H9 (cell line): Measurements from ENCODE around the gene TCERG1L. TPM values are rescaled to one million over a fixed set of nuclear protein-coding genes. Genes with fewer than 3 reads are reported as not detected.

Experiments used
- DNase-seq: peaks from one replicate; pipeline ENCODE4 v3.0.0-alpha.2; 2017
- H2AFZ ChIP-seq: one replicate; pipeline ENCODE4 v1.6.1; 2013; ENCODE audit warnings: mild to moderate bottlenecking, low read length, control low read depth, moderate library complexity
- H2AK5ac ChIP-seq: 2 replicates; pipeline ENCODE4 v1.6.1; 2013; ENCODE audit warnings: low read length, control low read depth, mixed read lengths; ENCODE audit not compliant: insufficient read length
- H2BK120ac ChIP-seq: one replicate; pipeline ENCODE4 v1.6.1; 2013; ENCODE audit warnings: low read depth, mild to moderate bottlenecking, low read length, control low read depth, inconsistent platforms; ENCODE audit not compliant: poor library complexity, severe bottlenecking
- H2BK12ac ChIP-seq: 2 replicates; pipeline ENCODE4 v1.6.1; 2013; ENCODE audit warnings: low read length, control low read depth, mixed read lengths, low read depth; ENCODE audit not compliant: insufficient read length
- H2BK15ac ChIP-seq: 2 replicates; pipeline ENCODE4 v1.6.1; 2013; ENCODE audit warnings: low read depth, low read length, control low read depth
- H2BK20ac ChIP-seq: one replicate; pipeline ENCODE4 v1.6.1; 2013; ENCODE audit warnings: low read depth, mild to moderate bottlenecking, low read length, control low read depth, inconsistent platforms; ENCODE audit not compliant: poor library complexity, severe bottlenecking
- H2BK5ac ChIP-seq: 2 replicates; pipeline ENCODE4 v1.6.1; 2013; ENCODE audit warnings: low read length, control low read depth, mixed read lengths; ENCODE audit not compliant: insufficient read length
- H3K14ac ChIP-seq: 2 replicates; pipeline ENCODE4 v1.6.1; 2013; ENCODE audit warnings: low read length, control low read depth; ENCODE audit not compliant: insufficient read depth
- H3K18ac ChIP-seq: 2 replicates; pipeline ENCODE4 v1.6.1; 2013; ENCODE audit warnings: low read depth, mild to moderate bottlenecking, mixed read lengths, low read length, control low read depth; ENCODE audit not compliant: insufficient read length
- H3K23ac ChIP-seq: 2 replicates; pipeline ENCODE4 v1.6.1; 2013; ENCODE audit warnings: low read length, control low read depth, mixed read lengths, low read depth; ENCODE audit not compliant: insufficient read length
- H3K23me2 ChIP-seq: 2 replicates; pipeline ENCODE4 v1.6.1; 2013; ENCODE audit warnings: low read depth, mild to moderate bottlenecking, mixed read lengths, low read length, control low read depth; ENCODE audit not compliant: insufficient read length, poor library complexity, severe bottlenecking
- H3K27ac ChIP-seq: 2 replicates; pipeline ENCODE4 v1.5.1; 2013; ENCODE audit warnings: low read length, control low read depth, mixed read lengths, low read depth; ENCODE audit not compliant: insufficient read length
- H3K27me3 ChIP-seq: 2 replicates; pipeline ENCODE4 v1.6.1; 2013; ENCODE audit warnings: low read length, control low read depth, inconsistent platforms; ENCODE audit not compliant: insufficient read depth
- H3K4ac ChIP-seq: 2 replicates; pipeline ENCODE4 v1.6.1; 2013; ENCODE audit warnings: low read depth, mild to moderate bottlenecking, control low read depth, inconsistent platforms, low read length, moderate library complexity
- H3K4me1 ChIP-seq: 2 replicates; pipeline ENCODE4 v1.6.1; 2013; ENCODE audit warnings: low read length, control low read depth, inconsistent platforms; ENCODE audit not compliant: insufficient read depth
- H3K4me2 ChIP-seq: 2 replicates; pipeline ENCODE4 v1.6.1; 2013; ENCODE audit warnings: low read length, control low read depth, mixed read lengths; ENCODE audit not compliant: insufficient read length, insufficient read depth
- H3K56ac ChIP-seq: 2 replicates; pipeline ENCODE4 v1.6.1; 2013; ENCODE audit warnings: low read depth, mild to moderate bottlenecking, mixed read lengths, low read length, control low read depth; ENCODE audit not compliant: insufficient read length
- H3K79me1 ChIP-seq: 2 replicates; pipeline ENCODE4 v1.6.1; 2013; ENCODE audit warnings: low read depth, mild to moderate bottlenecking, moderate library complexity, low read length, control low read depth, inconsistent platforms; ENCODE audit not compliant: insufficient read depth, poor library complexity, severe bottlenecking
- H3K79me2 ChIP-seq: 2 replicates; pipeline ENCODE4 v1.6.1; 2013; ENCODE audit warnings: low read length, control low read depth, inconsistent platforms; ENCODE audit not compliant: insufficient read depth
- H3K9ac ChIP-seq: 2 replicates; pipeline ENCODE4 v1.6.1; 2013; ENCODE audit warnings: low read length, control low read depth, mixed read lengths; ENCODE audit not compliant: insufficient read length; ENCODE audit errors: extremely low read depth
- H3K9me3 ChIP-seq: one replicate; pipeline ENCODE4 v1.6.1; 2013; ENCODE audit warnings: low read depth, low read length, inconsistent platforms; ENCODE audit not compliant: control insufficient read depth
- H3T11ph ChIP-seq: one replicate; pipeline ENCODE4 v1.6.1; 2013; ENCODE audit warnings: mild to moderate bottlenecking, low read length, control low read depth, inconsistent platforms
- H4K20me1 ChIP-seq: one replicate; pipeline ENCODE4 v1.6.1; 2013; ENCODE audit not compliant: control insufficient read depth, insufficient read length, insufficient read depth
- H4K5ac ChIP-seq: 2 replicates; pipeline ENCODE4 v1.6.1; 2013; ENCODE audit warnings: low read depth, mild to moderate bottlenecking, mixed read lengths, low read length, control low read depth; ENCODE audit not compliant: insufficient read length
- H4K8ac ChIP-seq: replicated peaks from 2 replicates; pipeline ENCODE4 v1.6.1; 2013; ENCODE audit warnings: low read length, control low read depth, mixed read lengths, low read depth; ENCODE audit not compliant: insufficient read length
- H4K91ac ChIP-seq: 2 replicates; pipeline ENCODE4 v1.6.1; 2013; ENCODE audit warnings: low read depth, mild to moderate bottlenecking, moderate library complexity, mixed read lengths, low read length, control low read depth; ENCODE audit not compliant: insufficient read length
- H3K27ac Mint-ChIP-seq, 3 experiments: 2 replicates in 2 of 3; 3 replicates in 1 of 3; pipeline ENCODE4 v1.8.0; 2020 to 2021; ENCODE audit warnings: mixed read lengths in 3 of 3, mild to moderate bottlenecking in 1 of 3, moderate library complexity in 1 of 3
- H3K27me3 Mint-ChIP-seq: 2 replicates; pipeline ENCODE4 v1.8.0; 2021; ENCODE audit warnings: low read depth, mild to moderate bottlenecking, moderate library complexity, mixed read lengths
- H3K36me3 Mint-ChIP-seq, 3 experiments: 2 replicates in 2 of 3; 3 replicates in 1 of 3; pipeline ENCODE4 v1.8.0; 2020 to 2021; ENCODE audit warnings: low read depth in 3 of 3, mixed read lengths in 3 of 3; ENCODE audit not compliant: insufficient read depth in 1 of 3
- H3K4me1 Mint-ChIP-seq, 2 experiments: 2 replicates each; pipeline ENCODE4 v1.8.0; 2020; ENCODE audit warnings: mixed read lengths in 2 of 2
- H3K4me3 Mint-ChIP-seq, 2 experiments: 2 replicates in 1 of 2; 3 replicates in 1 of 2; pipeline ENCODE4 v1.8.0; 2020 to 2021; ENCODE audit warnings: mild to moderate bottlenecking in 2 of 2, mixed read lengths in 2 of 2, moderate library complexity in 1 of 2
- H3K9me3 Mint-ChIP-seq, 2 experiments: 2 replicates in 1 of 2; 3 replicates in 1 of 2; pipeline ENCODE4 v1.8.0; 2020; ENCODE audit warnings: mild to moderate bottlenecking in 2 of 2, mixed read lengths in 2 of 2, moderate library complexity in 1 of 2
- WGBS: extraction: QIAGEN DNeasy Blood & Tissue Kit; methylation state at CpG from one replicate; pipeline ENCODE4 v1.1.7; 2013; ENCODE audit warnings: missing lambda C conversion rate, low lambda C conversion rate, mixed read lengths; ENCODE audit not compliant: insufficient read length; ENCODE audit errors: extremely low coverage; 5-methylcytosine and 5-hydroxymethylcytosine counted together
- total RNA-seq: library from RNA; stranded (reverse); gene quantifications from 2 replicates; pipeline ENCODE4 v1.2.1, GENCODE V29; 2021
- TF ChIP-seq, protein P1 (sequence below): fragments of 200-600 bp; sonication (generic); conservative IDR thresholded peaks from 3 replicates; pipeline ENCODE4 v1.8.0; 2021; ENCODE audit warnings: antibody characterized with exemption, mild to moderate bottlenecking

The TCERG1L gene
- total RNA-seq, 1 experiment from 2014 or later, result 3.3 TPM

DNA sequence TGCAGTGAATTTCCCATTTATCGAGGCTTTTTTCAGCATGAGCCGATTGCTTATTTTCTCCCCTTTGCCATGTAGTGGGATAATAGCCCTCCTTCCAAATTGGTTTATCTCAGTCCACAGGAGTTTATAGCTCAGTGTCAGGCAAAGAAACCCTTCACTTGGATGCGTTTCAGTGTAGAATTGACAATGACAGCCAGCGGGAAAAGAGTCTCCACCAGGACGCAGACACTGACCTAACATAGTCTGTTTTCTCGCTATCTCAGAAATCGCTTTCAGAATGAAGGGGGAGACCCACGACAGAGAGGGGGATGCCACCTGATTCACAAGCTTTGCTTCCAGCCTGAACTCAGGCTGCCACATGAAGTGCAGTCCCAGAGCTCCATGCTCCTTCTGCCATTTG, 43.5 kb upstream of the TCERG1L start:
- H3K14ac ChIP-seq, result no peak overlapping the region

More for the DNA sequence above, 43.5 kb upstream of the TCERG1L start:
- Histone ChIP-seq H3K9me3 (no peaks in the 10 kb centered on the region), H2BK20ac (no peak overlapping the region), H4K91ac (no peak overlapping the region), H2AK5ac (no peak overlapping the region), H4K20me1 (no peaks in the 10 kb centered on the region), H3K23me2 (no peaks in the 10 kb centered on the region), H3K56ac (no peak overlapping the region), H3K23ac (no peak overlapping the region), H3K4me1 (0 out of 2 replicates have a peak, but pooled peaks cover 4% of the 10 kb centered on the region), H3K18ac (no peak overlapping the region), H3K9ac (no peak overlapping the region), H3K27me3 (no peaks in the 10 kb centered on the region), H3K79me1 (no peaks in the 10 kb centered on the region), H2BK5ac (no peak overlapping the region), H2AFZ (no peak overlapping the region), H3T11ph (no peak overlapping the region), H4K8ac (no peak overlapping the region), H4K5ac (no peak overlapping the region), H2BK12ac (no peak overlapping the region), H2BK120ac (no peak overlapping the region), H3K27ac (no peak overlapping the region), H3K4ac (no peak overlapping the region), H3K79me2 (no peaks in the 10 kb centered on the region), H2BK15ac (no peak overlapping the region), H3K4me2 (no peak overlapping the region)
- DNase-seq, result no peak
- WGBS, result no CpG with 5 or more reads among the region's 8 CpGs
- H3K4me3 Mint-ChIP-seq, result no peak overlapping the region
- H3K9me3 Mint-ChIP-seq, result peaks cover 3 to 4% of the 10 kb centered on the region in 2 experiments; a peak in 3 of 5 replicates
- H3K27ac Mint-ChIP-seq, result no peak overlapping the region
- TF ChIP-seq, protein P1, sequence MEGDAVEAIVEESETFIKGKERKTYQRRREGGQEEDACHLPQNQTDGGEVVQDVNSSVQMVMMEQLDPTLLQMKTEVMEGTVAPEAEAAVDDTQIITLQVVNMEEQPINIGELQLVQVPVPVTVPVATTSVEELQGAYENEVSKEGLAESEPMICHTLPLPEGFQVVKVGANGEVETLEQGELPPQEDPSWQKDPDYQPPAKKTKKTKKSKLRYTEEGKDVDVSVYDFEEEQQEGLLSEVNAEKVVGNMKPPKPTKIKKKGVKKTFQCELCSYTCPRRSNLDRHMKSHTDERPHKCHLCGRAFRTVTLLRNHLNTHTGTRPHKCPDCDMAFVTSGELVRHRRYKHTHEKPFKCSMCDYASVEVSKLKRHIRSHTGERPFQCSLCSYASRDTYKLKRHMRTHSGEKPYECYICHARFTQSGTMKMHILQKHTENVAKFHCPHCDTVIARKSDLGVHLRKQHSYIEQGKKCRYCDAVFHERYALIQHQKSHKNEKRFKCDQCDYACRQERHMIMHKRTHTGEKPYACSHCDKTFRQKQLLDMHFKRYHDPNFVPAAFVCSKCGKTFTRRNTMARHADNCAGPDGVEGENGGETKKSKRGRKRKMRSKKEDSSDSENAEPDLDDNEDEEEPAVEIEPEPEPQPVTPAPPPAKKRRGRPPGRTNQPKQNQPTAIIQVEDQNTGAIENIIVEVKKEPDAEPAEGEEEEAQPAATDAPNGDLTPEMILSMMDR, result no peak
- H3K4me1 Mint-ChIP-seq, result peaks cover 20% of the 10 kb centered on the region in 2 experiments
- H3K27me3 Mint-ChIP-seq, result peaks cover 18% of the 10 kb centered on the region
- H3K36me3 Mint-ChIP-seq, result peaks cover 0 to 3% (median 2%) of the 10 kb centered on the region in 3 experiments; a peak in 2 of 7 replicates
